Uterus (tissue), 2 donors: ENCODE data around the gene WDR91.

Experiments
- CTCF ChIP-seq, 4 experiments: fragments of 200-600 bp in 2 of 4; fragments of 450-650 bp in 2 of 4; sonication (generic) in 2 of 4; IDR thresholded peaks; one replicate each; pipeline ENCODE4 v1.5.1; 2016 to 2019; ENCODE audit warnings: antibody characterized with exemption in 4 of 4, mild to moderate bottlenecking in 2 of 4, moderate library complexity in 1 of 4
- POLR2A ChIP-seq, 2 donors: fragments of 450-650 bp; IDR thresholded peaks; one replicate each; pipeline ENCODE4 v1.6.1; 2016; ENCODE audit warnings: antibody characterized with exemption in 2 of 2, mild to moderate bottlenecking in 1 of 2, moderate library complexity in 1 of 2

- TF ChIP-seq CTCF (IDR thresholded peaks at IDR 0.05) (no peak), POLR2A (IDR thresholded peaks at IDR 0.05) (no peak)
Observed at GRCh38 chr7:135169964-135170273, 41.4 kb downstream of the WDR91 start.
